NCI-H1105 (cell line): ENCODE measurements around the gene IFNA2.
"Not testable (repeated sequence)": the region's sequence is repeated elsewhere in the genome, so short reads cannot be mapped to it uniquely, and the experiment has no call there.

Source experiments
- DNase-seq: peaks from one replicate; lab custom pipeline; 2025; lab: John Stamatoyannopoulos, UW

IFNA2 gene

GRCh38 chr9:21381448-21382339 lies 3.5 kb downstream of the IFNA2 start:
- no peak for DNase-seq

GRCh38 chr9:21371467-21371866 lies 13.7 kb downstream of the IFNA2 start:
- not testable (repeated sequence) for DNase-seq

- DNase-seq, result no peak
These were observed 17.2 kb downstream of the IFNA2 start, which contains the start of gene IFNA13 for GRCh38 chr9:21367957-21368356. Gene IFNA13 (minus strand): TSS chr9:21368057. CDS start chr9:21368010, 47 bp downstream.

DNA sequence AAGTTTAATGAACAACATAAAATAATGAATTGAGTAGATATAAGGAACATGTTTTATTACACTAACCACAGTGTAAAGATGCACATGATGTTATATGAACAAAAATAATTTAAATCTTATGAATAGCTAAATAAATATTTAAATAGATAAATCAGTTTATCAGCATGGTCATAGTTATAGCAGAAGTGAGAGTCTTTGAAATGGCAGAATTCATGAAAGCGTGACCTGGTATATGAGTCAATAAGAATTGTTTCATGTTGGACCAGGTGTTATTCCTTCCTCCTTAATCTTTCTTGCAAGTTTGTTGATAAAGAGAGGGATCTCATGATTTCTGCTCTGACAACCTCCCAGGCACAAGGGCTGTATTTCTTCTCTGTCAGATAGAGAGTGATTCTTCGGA lies 18.0 kb downstream of the IFNA2 start:
- DNase-seq, result not testable (repeated sequence)

DNA sequence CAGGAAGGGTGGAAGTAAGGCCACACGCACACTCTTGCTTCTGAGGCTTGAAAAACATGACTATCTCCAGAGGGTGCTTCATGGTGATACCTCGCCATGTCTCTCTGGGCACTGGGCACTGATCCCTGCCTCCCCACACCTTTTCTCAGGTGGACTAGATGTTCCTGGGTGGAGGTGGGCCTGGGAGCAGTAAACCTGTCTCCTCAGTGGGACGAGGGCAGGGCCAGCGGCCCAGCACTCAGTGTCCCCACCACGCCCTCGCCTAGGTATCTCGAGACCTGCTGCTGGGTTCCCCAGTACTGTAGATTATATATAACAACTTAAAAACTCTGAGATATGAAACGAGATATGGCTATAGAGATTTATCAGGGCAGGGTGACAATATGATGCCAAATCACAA lies 22.9 kb downstream of the IFNA2 start:
- DNase-seq, result no peak

- DNase-seq, result no peak
These were observed 27.4 kb downstream of the IFNA2 start for GRCh38 chr9:21357479-21358460.

- no peak for DNase-seq
These were observed 34.4 kb downstream of the IFNA2 start, which contains the start of gene IFNA6 for GRCh38 chr9:21350787-21351186. Gene IFNA6 (minus strand): TSS chr9:21350887. CDS start chr9:21350887, 0 bp downstream.

DNA sequence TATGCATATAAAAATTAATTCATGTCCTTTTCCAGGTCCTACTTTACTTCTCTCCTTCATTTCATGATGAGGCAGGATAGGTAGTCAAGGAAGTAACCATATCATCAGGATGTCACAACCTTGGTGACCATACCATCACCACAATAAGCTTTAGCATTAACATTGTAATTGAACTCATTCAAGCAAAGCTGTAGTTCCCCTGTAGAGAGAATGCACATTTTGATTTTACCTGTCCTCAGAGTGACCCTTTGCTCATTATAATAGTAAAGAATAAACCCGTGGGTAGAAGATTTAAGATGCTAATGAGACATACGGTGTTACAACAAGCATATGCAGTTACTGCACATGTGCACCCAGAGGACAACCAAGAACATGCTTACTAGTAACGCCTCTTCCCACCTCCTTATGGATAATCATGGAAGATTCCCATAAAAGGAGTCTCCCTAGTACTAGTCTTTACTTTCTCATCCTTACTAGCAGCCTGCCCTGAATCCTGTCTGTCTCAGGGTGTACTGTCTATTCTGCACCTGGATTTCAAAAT lies 36.7 kb downstream of the IFNA2 start:
- DNase-seq, result no peak

DNA sequence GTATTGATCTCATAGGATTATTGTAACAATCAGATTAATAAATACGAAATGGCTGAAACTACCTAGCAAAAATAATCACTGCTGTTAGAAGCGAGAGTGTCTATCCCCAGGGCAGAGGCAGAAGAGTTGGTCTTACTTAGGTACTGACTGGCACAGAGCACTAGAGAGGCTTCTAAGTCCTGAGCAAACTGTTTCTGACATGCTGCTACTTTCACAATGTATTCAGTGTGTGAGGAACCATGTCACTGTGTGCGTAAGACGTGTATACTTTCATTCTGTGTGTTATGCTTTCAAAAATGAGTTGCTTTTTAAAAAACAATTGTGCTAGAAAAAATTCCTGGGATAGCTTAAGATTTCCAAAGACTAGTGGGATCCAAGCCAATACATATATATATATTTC lies 44.5 kb downstream of the IFNA2 start:
- DNase-seq, result no peak

DNA sequence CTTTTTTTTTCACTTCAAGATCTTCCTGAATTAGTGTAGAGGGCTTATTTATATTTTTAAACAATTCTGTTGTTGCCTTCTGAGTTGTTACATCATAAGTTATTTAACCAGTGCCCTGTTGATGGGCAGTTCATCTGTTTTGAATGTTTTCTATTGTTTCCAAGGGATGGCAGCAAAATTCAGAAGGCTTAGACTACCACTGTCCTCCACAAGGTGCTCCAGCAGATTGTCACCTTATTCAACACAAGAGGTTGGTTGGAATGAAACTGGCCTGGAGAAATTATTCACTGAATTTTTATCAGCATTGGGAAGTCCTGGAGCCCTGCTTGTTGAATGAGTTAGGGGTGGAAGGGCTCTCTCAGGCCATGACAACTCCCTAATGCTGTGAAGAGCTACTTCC lies 48.7 kb downstream of the IFNA2 start:
- DNase-seq, result no peak

GRCh38 chr9:21334701-21335632 lies 50.2 kb downstream of the IFNA2 start, which contains the start of gene KLHL9:
Gene KLHL9 (minus strand): TSS chr9:21335404. CDS start chr9:21334859, 545 bp downstream.
- DNase-seq, result peak; percentile 79
